ENCODE results near the gene TERT.

- no peak for TF ChIP-seq CTCF (IDR thresholded peaks at IDR 0.05)
- TF ChIP-seq EZH2 (IDR thresholded peaks at IDR 0.05; ENCODE audit: borderline replicate concordance, insufficient read depth, low read depth, low read length, poor library complexity, severe bottlenecking) = no peak
Measured at GRCh38 chr5:1331861-1332405, 37.1 kb upstream of the TERT start.
